Heart left ventricle (tissue), 16 donors: ENCODE results near the gene AKAP12. TPM values are rescaled to one million over a fixed set of nuclear protein-coding genes. Genes with fewer than 3 reads are reported as not detected.

Experiments used
- ATAC-seq, 4 donors: fragments of 200-7000 bp; cut with Tn5 transposase; one replicate each; pipeline ENCODE4 v1.9.1; 2020 to 2022; ENCODE audit warnings: moderate library complexity in 4 of 4, mild to moderate bottlenecking in 3 of 4, moderate number of reproducible peaks in 1 of 4
- DNase-seq, 5 donors: peaks; one replicate each; pipeline ENCODE4 v3.0.0-alpha.2; 2020
- H3K27ac ChIP-seq, 12 donors: fragments of 200-600 bp; sonication (generic) in 4 of 12; one replicate each; pipeline versions ENCODE4 v1.5.0 to v1.8.0; 2016 to 2022; ENCODE audit warnings: mild to moderate bottlenecking in 2 of 12
- H3K27me3 ChIP-seq, 9 donors: fragments of 200-600 bp; sonication (generic) in 2 of 9; one replicate each; pipeline versions ENCODE4 v1.5.1 to v1.8.0; 2016 to 2022; ENCODE audit warnings: mild to moderate bottlenecking in 3 of 9
- H3K36me3 ChIP-seq, 9 donors: fragments of 200-600 bp; sonication (generic) in 2 of 9; one replicate each; pipeline versions ENCODE4 v1.5.0 to v1.8.0; 2018 to 2022; ENCODE audit warnings: mild to moderate bottlenecking in 2 of 9
- H3K4me1 ChIP-seq, 12 donors: fragments of 200-600 bp; sonication (generic) in 4 of 12; one replicate each; pipeline versions ENCODE4 v1.5.0 to v1.8.0; 2016 to 2022; ENCODE audit warnings: mild to moderate bottlenecking in 3 of 12
- H3K4me3 ChIP-seq, 12 donors: fragments of 200-600 bp; sonication (generic) in 4 of 12; one replicate each; pipeline versions ENCODE4 v1.5.0 to v1.8.0; 2017 to 2022; ENCODE audit warnings: mild to moderate bottlenecking in 9 of 12, moderate library complexity in 4 of 12
- H3K9me3 ChIP-seq, 12 donors: fragments of 200-600 bp; sonication (generic) in 4 of 12; one replicate each; pipeline versions ENCODE4 v1.5.0 to v1.8.0; 2016 to 2022; ENCODE audit warnings: mild to moderate bottlenecking in 1 of 12
- POLR2A ChIP-seq, 2 donors: fragments of 450-650 bp; IDR thresholded peaks; one replicate each; pipeline ENCODE4 v1.6.1; 2017; ENCODE audit warnings: antibody characterized with exemption in 2 of 2, mild to moderate bottlenecking in 2 of 2, moderate library complexity in 2 of 2
- WGBS, 4 donors: extraction: QIAGEN DNeasy Blood & Tissue Kit in 2 of 4; methylation state at CpG; one replicate each; pipeline versions ENCODE4 v1.1.5 to v1.1.7; 2013 to 2018; 5-methylcytosine and 5-hydroxymethylcytosine counted together
- intact Hi-C, 10 donors: fragments of 100-400 bp; cut with DNase I; formaldehyde crosslinking; loops; one replicate each; pipeline versions ENCODE4 v1.11.1 to v1.14.2; 2022
- polyA plus RNA-seq, 2 donors: library from polyadenylated mRNA; stranded (reverse); fragments of 200-250 nt; gene quantifications; one replicate each; pipeline ENCODE4 v1.2.3, GENCODE V29; 2013
- total RNA-seq, 9 donors: library from RNA; depleted of rRNA in 2 of 9; stranded (reverse); fragments of >200 nt in 2 of 9; fragmentation: NEBNext Ultra II Directional in 3 of 9; extraction: Animal tissue kit (Norgen Biotek cat#: 25700) in 3 of 9; gene quantifications; one replicate each; pipeline versions ENCODE4 v1.1.0 to v1.2.4, GENCODE V29; 2016 to 2023
- TF ChIP-seq, protein P1 (sequence below), 12 donors: fragments of 200-600 bp; sonication (generic) in 4 of 12; IDR thresholded peaks; one replicate each; pipeline versions ENCODE4 v1.5.0 to v1.8.0; 2018 to 2022; ENCODE audit warnings: antibody characterized with exemption in 12 of 12, mild to moderate bottlenecking in 5 of 12
- donor health status: ischemic (EF 13 %, LVEDD 7.1; RV severe dilation, severe dysfunction).
- donor health status: healthy with polysubstance abuse.
- donor health status: DM: no; HTN: yes; CAD: no.
- donor health status: DM: no; HTN: no; CAD: no.
- donor health status: ischemic (EF 25% LVEDD 6.9; RV normal size, moderate dysfunction).
- donor health status: ischemic (EF 25% LVEDD 5.7; RV mildly dilated, moderate dysfunction).
- donor health status: healthy.
- donor health status: DM: yes; HTN: yes; CAD: no.
- donor health status: ischemic (EF 35%, LVEDD 5.7; RV mildly dilated, moderate dysfunction).
- donor health status: nonischemic (EF 11% LVEDD 7.7; RV severe dilation, severe dysfunction).
- donor health status: DM: yes; HTN: yes; CAD: no.
- donor health status: PGD.
- donor health status: ischemic (EF 29% LVEDD 5.4; RV normal size, mild dysfunction).
- donor health status: nonischemic (EF 23%, LVEDD 6.1; RV moderate dilation, normal function).

The AKAP12 gene
- total and polyA plus RNA-seq, 11 donors, result 3.7 to 33.5 (median 13.8) TPM

DNA sequence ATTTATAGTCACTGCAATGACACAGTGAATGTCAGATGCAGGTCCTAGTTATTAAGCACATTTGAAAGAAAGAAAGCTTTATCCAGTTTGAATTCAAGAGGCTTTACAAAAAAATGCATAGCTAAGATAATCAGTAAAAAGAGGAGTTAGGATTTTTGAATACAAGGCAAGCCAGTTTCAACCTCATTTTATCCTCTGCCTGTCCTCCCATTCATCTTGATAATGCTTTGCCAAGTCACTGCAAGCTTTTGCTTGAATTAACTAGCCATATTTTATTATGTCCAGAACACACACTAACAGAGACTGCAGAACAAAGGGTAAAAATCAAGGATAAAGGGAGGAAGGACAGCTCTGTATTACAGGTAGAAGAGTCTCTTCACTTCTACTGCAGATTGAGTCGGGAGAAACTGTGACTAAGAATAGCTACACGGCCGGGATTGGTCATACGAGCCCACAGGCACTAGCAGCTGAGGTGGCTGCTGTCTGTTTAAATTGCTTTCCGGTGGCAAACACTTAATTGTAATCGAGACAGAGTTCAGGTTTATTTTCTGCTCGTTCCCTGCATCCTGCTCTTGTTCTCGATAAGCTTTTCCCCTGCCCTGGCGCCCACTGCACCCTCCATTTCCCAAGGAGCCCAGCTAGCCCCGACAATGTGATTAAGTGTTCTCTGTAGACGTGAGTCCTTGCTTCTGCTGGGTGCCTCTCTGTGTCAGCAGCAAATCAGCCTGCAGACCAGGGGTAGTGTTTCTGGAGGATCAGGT lies 30.5 kb upstream of the AKAP12 start:
- peak in 2 of 4 donors; percentile 57 to 61 for ATAC-seq
- Histone ChIP-seq H3K36me3 (no peaks in the 10 kb centered on the region), H3K4me3 (no peak overlapping the region), H3K4me1 (peaks cover 0 to 7% (median 0%) of the 10 kb centered on the region in 12 donors), H3K9me3 (peaks cover 0 to 18% (median 7%) of the 10 kb centered on the region in 12 donors), H3K27ac (no peak overlapping the region), H3K27me3 (peaks cover 0 to 5% (median 0%) of the 10 kb centered on the region in 9 donors)
- TF ChIP-seq, protein P1, sequence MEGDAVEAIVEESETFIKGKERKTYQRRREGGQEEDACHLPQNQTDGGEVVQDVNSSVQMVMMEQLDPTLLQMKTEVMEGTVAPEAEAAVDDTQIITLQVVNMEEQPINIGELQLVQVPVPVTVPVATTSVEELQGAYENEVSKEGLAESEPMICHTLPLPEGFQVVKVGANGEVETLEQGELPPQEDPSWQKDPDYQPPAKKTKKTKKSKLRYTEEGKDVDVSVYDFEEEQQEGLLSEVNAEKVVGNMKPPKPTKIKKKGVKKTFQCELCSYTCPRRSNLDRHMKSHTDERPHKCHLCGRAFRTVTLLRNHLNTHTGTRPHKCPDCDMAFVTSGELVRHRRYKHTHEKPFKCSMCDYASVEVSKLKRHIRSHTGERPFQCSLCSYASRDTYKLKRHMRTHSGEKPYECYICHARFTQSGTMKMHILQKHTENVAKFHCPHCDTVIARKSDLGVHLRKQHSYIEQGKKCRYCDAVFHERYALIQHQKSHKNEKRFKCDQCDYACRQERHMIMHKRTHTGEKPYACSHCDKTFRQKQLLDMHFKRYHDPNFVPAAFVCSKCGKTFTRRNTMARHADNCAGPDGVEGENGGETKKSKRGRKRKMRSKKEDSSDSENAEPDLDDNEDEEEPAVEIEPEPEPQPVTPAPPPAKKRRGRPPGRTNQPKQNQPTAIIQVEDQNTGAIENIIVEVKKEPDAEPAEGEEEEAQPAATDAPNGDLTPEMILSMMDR (IDR thresholded peaks at IDR 0.05), result no peak
- TF ChIP-seq POLR2A (IDR thresholded peaks at IDR 0.05), result no peak
- intact Hi-C loops, result no loop called here
- DNase-seq, result no peak
- WGBS, 4 donors, result 8 to 24% (median 18%) methylated on average over 10 to 11 of the region's 11 CpGs

DNA sequence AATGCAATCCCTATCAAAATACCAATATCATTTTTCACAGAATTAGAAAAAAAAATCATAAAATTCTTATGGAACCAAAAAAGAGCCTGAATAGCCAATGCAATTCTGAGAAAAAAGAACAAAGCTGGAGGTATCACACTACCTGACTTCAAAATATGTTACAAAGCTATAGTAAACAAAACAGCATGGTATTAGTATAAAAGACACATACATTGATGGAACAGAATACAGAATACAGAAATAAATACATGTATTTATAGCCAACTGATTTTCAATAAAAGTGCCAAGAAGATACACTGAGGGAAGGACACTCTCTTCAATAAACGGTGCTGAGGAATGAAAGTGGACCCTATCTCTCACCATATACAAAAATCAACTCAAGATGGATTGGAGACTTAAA lies 28.7 kb upstream of the AKAP12 start:
- no peak for ATAC-seq
- peaks cover 0 to 5% (median 0%) of the 10 kb centered on the region in 9 donors for H3K27me3 ChIP-seq
- TF ChIP-seq, protein P1 (IDR thresholded peaks at IDR 0.05), result no peak
- no peak for TF ChIP-seq POLR2A (IDR thresholded peaks at IDR 0.05)
- DNase-seq, result no peak
- peaks cover 0 to 7% (median 0%) of the 10 kb centered on the region in 12 donors for H3K4me1 ChIP-seq
- H3K4me3 ChIP-seq, result no peak overlapping the region
- WGBS, 4 donors, result 92 to 100% (median 94%) methylated on average over 1 of the region's 1 CpG
- intact Hi-C loops, result no loop called here
- H3K9me3 ChIP-seq, result peaks cover 0 to 18% (median 7%) of the 10 kb centered on the region in 12 donors
- no peaks in the 10 kb centered on the region for H3K36me3 ChIP-seq
- H3K27ac ChIP-seq, result no peak overlapping the region

DNA sequence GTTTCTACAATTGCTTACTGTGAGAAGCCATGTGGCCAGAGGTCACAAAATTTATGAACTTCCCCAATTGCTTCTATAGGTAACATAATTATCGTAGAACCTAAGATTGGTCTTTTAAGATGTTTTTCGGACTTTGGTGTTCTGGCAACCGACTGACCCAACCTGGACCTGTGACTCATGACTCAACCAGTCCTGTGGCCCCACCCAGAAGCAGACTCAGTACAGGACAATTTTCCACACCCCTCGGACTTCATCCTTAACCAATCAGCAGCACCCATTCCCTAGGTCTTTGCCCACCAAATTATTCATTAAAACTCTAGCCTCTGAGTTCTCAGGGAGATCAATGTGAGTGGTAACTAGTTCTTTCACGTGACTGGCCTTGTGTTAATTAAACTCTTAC lies 26.4 kb upstream of the AKAP12 start:
- H3K9me3 ChIP-seq, result peaks cover 0 to 18% (median 7%) of the 10 kb centered on the region in 12 donors
- peaks cover 0 to 5% (median 0%) of the 10 kb centered on the region in 9 donors for H3K27me3 ChIP-seq
- peaks cover 0 to 7% (median 0%) of the 10 kb centered on the region in 12 donors for H3K4me1 ChIP-seq
- intact Hi-C loops, result no loop called here
- H3K27ac ChIP-seq, result no peak overlapping the region
- TF ChIP-seq, protein P1 (IDR thresholded peaks at IDR 0.05), result no peak
- TF ChIP-seq POLR2A (IDR thresholded peaks at IDR 0.05), result no peak
- H3K4me3 ChIP-seq, result no peak overlapping the region
- DNase-seq (no peak), ATAC-seq (no peak)
- WGBS, 4 donors, result 95 to 96% (median 95%) methylated on average over 5 of the region's 5 CpGs
- no peaks in the 10 kb centered on the region for H3K36me3 ChIP-seq

DNA sequence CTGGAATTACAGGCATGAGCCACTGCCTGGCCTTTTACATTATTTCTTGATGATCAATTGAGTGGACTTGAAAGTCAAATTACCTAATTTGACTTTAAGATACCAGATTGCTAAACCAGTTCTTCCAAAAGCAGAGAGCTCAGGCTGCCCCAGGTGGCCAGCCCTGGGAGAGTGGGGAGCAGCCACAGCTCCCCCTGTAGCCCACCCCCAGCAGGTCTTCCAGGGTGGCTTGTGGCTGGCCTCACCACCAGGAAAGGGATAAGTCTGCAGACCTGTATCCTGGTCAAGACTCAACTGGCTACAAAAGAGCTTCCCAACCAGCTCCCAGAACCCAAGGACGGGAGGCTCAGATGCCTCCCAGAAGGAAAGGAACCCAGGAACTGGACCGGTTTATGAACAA lies 23.8 kb upstream of the AKAP12 start:
- Histone ChIP-seq H3K4me3 (no peak overlapping the region), H3K27me3 (no peaks in the 10 kb centered on the region), H3K36me3 (no peaks in the 10 kb centered on the region), H3K27ac (no peak overlapping the region), H3K9me3 (peaks cover 0 to 10% (median 6%) of the 10 kb centered on the region in 12 donors), H3K4me1 (no peaks in the 10 kb centered on the region)
- intact Hi-C loops, result no loop called here
- TF ChIP-seq, protein P1 (IDR thresholded peaks at IDR 0.05), result no peak
- TF ChIP-seq POLR2A (IDR thresholded peaks at IDR 0.05), result no peak
- no peak for ATAC-seq
- WGBS, 4 donors, result 67 to 88% (median 80%) methylated on average over 2 of the region's 2 CpGs
- DNase-seq, result no peak
